ENCODE data around the gene KCNIP4. TPM values are rescaled to one million over a fixed set of nuclear protein-coding genes. Genes with fewer than 3 reads are reported as not detected.

The KCNIP4 gene
- total RNA-seq, 4 donors from 2014 or later = 0.19 to 0.50 (median 0.34) TPM; not detected in 1

GRCh38 chr4:20859097-20859781 is 1089.3 kb downstream of the KCNIP4 start:
- H3K27me3 ChIP-seq = no peaks in the 10 kb centered on the region
- H3K27ac ChIP-seq (replicated peaks in 1 of 4) = no peak overlapping the region
- 75% methylated on average over 8 of the region's 8 CpGs for WGBS
- DNase-seq (ENCODE audit: extremely low spot score) = no peak
- H3K4me1 ChIP-seq = no peaks in the 10 kb centered on the region
- no peaks in the 10 kb centered on the region for H3K36me3 ChIP-seq
- TF ChIP-seq EP300 (IDR thresholded peaks at IDR 0.05) = no peak
- TF ChIP-seq POLR2A (IDR thresholded peaks at IDR 0.05; ENCODE audit: low read depth) = no peak
- TF ChIP-seq POLR2AphosphoS5 (IDR thresholded peaks at IDR 0.05) = no peak
- TF ChIP-seq CTCF (IDR thresholded peaks at IDR 0.05) = no peak
- H3K4me3 ChIP-seq = no peak overlapping the region
- intact Hi-C loops (cut with DNase I) = no loop called here
- H3K9me3 ChIP-seq = no peaks in the 10 kb centered on the region

DNA sequence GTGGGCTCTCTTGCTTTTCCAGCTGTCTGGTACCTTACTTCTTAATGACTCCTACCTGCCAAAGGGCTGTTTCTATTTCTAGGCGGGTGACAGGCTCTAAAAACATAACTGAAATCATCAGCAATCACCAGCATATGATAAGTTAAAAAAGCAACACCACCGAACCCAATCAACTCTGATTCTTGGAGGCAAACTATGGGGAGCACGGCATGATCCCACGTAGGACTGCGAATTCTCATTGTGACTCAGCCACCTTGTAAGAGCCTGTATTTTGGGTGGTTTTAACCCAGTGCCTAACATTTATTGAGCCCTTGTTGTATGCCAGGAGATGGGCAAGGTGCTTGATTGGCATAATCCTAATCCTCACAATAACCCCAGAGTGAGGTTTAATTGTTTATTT is 1091.5 kb downstream of the KCNIP4 start:
- intact Hi-C loops (cut with DNase I) = no loop called here
- 91% methylated on average over 5 of the region's 5 CpGs for WGBS
- Histone ChIP-seq H3K27ac (replicated peaks in 1 of 4) (no peak overlapping the region), H3K36me3 (no peaks in the 10 kb centered on the region), H3K4me1 (no peaks in the 10 kb centered on the region), H3K9me3 (peaks cover 0 to 6% (median 0%) of the 10 kb centered on the region in 4 donors), H3K27me3 (no peaks in the 10 kb centered on the region), H3K4me3 (no peak overlapping the region)
- TF ChIP-seq EP300 (IDR thresholded peaks at IDR 0.05) (no peak), POLR2AphosphoS5 (IDR thresholded peaks at IDR 0.05) (no peak), POLR2A (IDR thresholded peaks at IDR 0.05; ENCODE audit: low read depth) (no peak), CTCF (IDR thresholded peaks at IDR 0.05) (no peak)
- no peak for DNase-seq (ENCODE audit: extremely low spot score)

GRCh38 chr4:20847124-20847747 is 1101.3 kb downstream of the KCNIP4 start:
- DNase-seq (ENCODE audit: extremely low spot score) = no peak
- Histone ChIP-seq H3K9me3 (peaks cover 0 to 6% (median 0%) of the 10 kb centered on the region in 4 donors), H3K27me3 (no peaks in the 10 kb centered on the region), H3K36me3 (no peaks in the 10 kb centered on the region), H3K27ac (replicated peaks in 1 of 4) (no peak overlapping the region), H3K4me3 (no peak overlapping the region), H3K4me1 (no peaks in the 10 kb centered on the region)
- no peak for TF ChIP-seq POLR2A (IDR thresholded peaks at IDR 0.05; ENCODE audit: low read depth)
- TF ChIP-seq POLR2AphosphoS5 (IDR thresholded peaks at IDR 0.05) = no peak
- TF ChIP-seq CTCF (IDR thresholded peaks at IDR 0.05) = no peak
- no peak for TF ChIP-seq EP300 (IDR thresholded peaks at IDR 0.05)
- intact Hi-C loops (cut with DNase I) = no loop called here
- 65% methylated on average over 2 of the region's 2 CpGs for WGBS

DNA sequence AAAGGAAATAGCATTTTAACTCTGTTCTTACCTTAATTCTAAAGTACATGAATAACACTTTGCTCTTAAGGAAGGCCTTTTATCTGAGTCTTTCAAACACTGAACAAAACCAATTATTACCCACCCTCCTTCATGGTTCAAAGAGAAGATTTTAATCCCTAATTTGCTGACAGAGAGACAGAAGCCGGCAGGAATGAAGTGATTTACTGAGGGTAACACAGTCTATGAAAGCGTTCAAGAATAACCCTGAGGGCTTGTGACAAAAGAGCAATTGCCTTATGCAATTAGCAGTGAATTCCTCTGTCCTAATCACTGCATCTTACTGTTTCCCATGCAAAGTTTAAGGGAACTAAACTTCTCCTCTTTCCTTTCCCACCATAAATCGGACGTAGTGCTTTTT is 1104.3 kb downstream of the KCNIP4 start:
- peaks cover 0 to 9% (median 1%) of the 10 kb centered on the region in 4 donors for H3K4me1 ChIP-seq
- TF ChIP-seq POLR2A (IDR thresholded peaks at IDR 0.05; ENCODE audit: low read depth) = no peak
- TF ChIP-seq EP300 (IDR thresholded peaks at IDR 0.05) = no peak
- no peak for TF ChIP-seq CTCF (IDR thresholded peaks at IDR 0.05)
- no peak for TF ChIP-seq POLR2AphosphoS5 (IDR thresholded peaks at IDR 0.05)
- DNase-seq (ENCODE audit: extremely low spot score) = no peak
- H3K27ac ChIP-seq (replicated peaks in 1 of 4) = no peak overlapping the region
- no peaks in the 10 kb centered on the region for H3K27me3 ChIP-seq
- 80% methylated on average over 4 of the region's 4 CpGs for WGBS
- no peak overlapping the region for H3K4me3 ChIP-seq
- intact Hi-C loops (cut with DNase I) = no loop called here
- H3K36me3 ChIP-seq = no peaks in the 10 kb centered on the region
- no peaks in the 10 kb centered on the region for H3K9me3 ChIP-seq

Data from esophagus muscularis mucosa (tissue), 4 donors.